Activated T-cell treated with anti-CD3 and anti-CD28 coated beads for 48 hours (primary cell): ENCODE measurements around the gene IGFBP3.
A peak's percentile ranks its signal among the peaks of the same experiment; 100 is the strongest.
"Not testable (repeated sequence)": the region's sequence is repeated elsewhere in the genome, so short reads cannot be mapped to it uniquely, and the experiment has no call there.

ENCODE experiments used
- DNase-seq: peaks from one replicate; pipeline ENCODE4 v3.0.0-alpha.2; 2020; ENCODE audit warnings: low read depth

IGFBP3 gene, protein sequence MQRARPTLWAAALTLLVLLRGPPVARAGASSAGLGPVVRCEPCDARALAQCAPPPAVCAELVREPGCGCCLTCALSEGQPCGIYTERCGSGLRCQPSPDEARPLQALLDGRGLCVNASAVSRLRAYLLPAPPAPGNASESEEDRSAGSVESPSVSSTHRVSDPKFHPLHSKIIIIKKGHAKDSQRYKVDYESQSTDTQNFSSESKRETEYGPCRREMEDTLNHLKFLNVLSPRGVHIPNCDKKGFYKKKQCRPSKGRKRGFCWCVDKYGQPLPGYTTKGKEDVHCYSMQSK

DNA sequence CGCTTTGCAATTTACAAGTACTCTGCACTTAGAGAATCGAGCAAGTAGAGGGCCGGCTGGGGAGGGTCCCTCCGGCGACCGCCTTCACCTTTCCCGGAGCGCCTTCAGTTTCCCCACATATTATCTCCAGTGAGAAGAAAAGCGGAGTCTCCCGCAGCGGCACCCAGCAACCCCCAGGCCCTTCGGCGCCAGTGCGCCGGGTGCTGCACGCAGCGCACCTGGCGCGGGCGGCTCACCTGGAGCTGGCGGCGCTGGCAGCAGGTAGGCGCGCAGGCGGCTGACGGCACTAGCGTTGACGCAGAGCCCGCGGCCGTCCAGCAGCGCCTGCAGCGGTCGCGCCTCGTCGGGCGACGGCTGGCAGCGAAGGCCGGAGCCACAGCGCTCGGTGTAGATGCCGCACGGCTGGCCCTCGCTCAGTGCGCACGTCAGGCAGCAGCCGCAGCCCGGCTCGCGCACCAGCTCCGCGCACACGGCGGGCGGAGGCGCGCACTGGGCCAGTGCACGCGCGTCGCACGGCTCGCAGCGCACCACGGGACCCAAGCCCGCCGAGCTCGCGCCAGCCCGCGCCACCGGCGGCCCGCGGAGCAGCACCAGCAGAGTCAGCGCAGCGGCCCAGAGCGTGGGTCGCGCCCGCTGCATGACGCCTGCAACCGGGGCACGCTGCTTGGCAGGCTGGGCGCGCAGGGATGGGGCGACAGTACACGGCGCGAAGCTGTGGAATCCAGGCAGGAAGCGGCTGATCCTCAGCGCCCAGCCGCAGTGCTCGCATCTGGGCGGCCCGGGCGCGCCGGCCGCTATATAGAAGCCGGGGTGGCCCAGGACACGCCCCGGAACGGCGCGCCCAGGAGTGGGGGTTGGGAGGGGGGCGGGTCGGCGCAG lies at the start of gene IGFBP3:
Gene IGFBP3 (minus strand): TSS at position 771 of the 879 bp plus-strand sequence. CDS start 132 bp downstream, at position 639.
- DNase-seq: no peak

DNA sequence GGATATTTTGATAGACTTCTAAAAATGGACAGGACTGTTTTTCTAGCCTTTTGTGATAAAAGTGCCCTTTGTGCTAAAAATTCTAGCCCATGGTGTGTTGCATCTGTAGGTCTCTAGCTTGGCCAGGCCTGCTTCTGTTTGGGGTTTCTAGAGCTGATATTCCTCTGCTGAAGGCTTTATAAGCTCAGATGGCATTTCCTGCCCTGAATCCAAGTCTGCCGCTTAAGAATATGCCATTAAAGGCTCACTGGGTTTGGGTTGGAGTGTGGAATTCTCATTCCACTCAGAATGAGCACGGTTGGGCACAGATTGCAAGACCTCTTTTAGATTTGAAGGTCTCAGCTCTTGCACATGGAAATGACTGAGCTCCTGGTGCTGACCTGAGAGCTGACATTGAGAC lies 49.4 kb upstream of the IGFBP3 start:
- DNase-seq: no peak

DNA sequence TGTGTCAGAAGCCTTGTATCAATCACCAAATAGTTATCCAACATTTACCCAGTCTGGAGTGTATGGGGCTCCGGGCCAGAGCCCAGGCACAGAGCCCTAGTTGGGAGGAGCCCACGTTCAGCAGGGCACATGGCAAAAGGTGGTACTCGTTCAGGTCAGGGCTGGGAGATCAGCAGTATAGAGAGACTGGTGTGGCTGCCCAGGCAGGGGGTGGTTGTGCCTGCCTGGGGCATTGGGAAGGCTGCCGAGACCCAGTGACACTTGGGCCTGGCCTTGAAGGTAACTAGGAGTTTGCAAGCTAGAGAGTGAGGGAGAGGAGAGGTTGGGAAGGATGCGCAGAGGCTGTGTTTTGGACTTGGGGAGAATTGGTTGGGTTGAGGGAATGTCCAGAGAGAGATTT lies 48.9 kb upstream of the IGFBP3 start:
- DNase-seq: no peak

DNA sequence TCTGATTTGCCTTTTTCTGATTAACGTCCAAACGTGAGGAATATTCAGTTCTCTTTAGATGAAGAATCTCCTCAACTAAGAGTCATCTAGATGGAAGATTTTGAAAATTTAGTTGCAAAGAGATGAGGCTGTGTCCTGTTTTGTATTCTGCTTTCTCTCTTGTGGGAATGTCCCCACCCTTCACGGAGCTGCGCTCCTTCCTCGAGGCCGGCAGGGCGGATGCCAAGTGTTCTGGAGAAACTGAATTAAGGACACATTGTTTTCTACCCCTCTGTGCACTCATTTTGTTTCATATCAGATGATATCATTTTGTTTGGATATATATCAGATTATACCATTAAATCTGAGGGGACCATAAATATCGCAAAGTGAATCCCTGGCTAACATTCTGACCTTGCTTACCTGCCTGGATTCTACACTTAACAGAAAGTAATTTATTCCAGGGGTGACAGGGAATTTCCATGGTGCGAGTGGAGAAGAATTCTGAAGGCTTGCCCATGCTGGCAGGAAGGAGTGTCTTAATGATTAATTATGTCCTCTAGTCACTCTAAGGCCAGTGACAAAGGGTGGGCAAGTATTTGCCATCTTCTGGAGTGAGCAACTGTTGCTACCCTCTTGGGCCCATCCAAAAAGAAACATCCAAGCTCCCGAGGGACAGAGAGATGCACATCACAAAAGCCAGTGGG lies 47.9 kb upstream of the IGFBP3 start:
- no peak for DNase-seq

DNA sequence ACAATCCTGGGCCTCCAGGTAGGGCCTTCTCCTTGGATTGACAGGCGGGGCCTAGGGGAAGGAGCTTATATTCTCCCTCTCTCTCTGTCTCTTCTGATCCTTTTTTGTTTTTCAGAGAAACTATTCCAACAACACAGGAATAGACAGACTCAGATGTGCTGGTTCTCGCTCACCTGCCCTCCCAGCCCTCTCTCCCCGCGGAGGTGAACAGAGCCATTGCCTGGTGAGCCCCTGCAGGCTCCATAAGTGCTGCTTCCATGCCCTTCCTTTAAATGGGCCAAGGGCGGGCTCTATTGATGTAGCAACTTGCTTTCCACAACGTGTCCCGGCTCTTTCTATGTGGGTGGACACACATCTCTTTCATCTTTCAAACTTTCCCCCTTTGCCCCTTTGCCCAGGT lies 47.2 kb upstream of the IGFBP3 start:
- no peak for DNase-seq

DNA sequence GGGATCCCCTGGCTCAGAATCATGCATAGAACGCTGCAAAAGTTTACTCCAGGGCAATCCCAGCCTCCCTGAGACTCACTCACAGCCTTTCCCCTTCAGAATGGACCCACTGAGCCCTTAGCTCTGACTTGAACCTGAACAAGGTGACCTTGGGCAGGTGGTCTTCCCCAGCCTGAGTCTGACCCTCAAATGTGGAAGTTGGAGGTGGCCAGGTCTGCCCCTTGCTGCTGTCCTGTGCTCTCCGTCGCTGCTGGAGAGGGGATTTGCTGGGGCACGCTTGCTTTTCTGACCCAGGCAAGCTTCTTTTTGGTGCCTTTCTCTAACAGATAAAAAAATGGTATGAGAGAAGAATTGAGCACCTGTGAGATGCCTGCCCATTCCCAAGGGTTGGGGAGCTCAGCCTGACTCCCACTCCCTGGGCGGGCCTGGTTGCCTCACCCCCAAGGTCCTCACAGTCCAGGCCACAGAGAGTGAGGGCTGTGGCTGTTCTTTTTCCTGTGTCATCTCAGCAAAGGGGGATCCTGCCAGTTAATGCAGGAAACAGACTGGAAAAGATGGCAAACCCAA lies 46.6 kb upstream of the IGFBP3 start:
- no peak for DNase-seq

DNA sequence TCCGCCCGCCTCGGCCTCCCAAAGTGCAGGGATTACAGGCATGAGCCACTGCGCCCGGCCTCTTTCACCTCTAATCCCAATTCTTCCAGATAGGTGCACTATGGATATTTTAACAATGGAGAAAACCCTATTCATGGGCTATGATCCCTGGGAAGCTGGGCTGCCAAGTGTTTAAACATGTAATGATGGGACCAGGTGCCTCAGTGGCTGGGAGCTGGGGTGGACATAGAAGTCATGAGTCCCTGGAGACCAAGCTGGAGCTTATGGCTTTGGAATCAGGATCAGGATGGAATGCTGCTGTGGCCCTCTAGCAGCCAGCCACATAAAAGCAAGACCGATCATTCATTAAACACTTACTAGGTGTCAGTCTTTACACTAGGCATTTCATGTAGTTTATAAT lies 41.8 kb upstream of the IGFBP3 start:
- no peak for DNase-seq

DNA sequence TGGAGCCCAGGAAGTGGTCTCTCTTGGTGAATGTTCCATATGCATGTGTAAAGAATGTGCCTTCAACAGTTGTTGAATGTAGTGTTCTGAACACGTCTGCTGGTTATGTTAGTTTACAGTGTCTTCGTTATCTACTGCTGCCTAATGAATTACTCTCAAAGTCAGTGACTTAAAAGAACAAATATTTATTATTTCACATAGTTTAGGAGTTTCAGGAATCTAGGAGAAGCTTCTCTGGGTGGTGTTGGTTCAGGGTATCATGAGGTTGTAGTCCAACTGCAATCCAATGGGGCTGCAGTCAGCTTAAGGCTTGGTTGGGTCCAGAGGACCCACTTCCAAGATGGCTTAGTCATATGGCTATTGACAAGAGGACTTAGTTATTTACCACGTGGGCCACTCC lies 36.6 kb upstream of the IGFBP3 start:
- no peak for DNase-seq

DNA sequence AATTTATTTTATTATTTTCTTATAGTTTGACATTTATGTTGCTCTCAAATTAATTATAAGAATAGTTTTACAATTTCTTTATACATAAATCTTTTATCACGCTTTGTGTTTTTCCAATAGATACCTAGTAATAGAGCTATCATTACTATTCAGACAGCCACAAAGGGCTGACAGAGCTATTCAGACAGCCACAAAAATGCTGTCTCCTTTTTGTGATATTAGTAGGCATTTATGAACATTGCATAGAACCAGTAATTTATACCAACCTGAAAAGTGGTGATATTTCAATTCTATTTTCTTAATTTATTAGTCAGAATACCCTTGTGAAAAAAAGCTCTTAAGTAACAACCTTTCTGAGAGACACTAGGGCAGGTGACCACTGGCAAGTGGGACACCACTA lies 34.2 kb upstream of the IGFBP3 start:
- DNase-seq: no peak

DNA sequence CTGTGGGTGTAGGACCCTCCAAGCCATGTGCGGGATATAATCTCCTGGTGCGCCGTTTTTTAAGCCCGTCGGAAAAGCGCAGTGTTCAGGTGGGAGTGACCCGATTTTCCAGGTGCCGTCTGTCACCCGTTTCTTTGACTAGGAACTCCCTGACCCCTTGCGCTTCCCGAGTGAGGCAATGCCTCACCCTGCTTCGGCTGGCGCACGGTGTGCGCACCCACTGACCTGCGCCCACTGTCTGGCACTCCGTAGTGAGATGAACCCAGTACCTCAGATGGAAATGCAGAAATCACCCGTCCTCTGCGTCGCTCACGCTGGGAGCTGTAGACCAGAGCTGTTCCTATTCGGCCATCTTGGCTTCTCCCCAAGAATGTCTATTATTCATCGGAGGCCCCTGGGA lies 32.0 kb upstream of the IGFBP3 start:
- DNase-seq: not testable (repeated sequence)

DNA sequence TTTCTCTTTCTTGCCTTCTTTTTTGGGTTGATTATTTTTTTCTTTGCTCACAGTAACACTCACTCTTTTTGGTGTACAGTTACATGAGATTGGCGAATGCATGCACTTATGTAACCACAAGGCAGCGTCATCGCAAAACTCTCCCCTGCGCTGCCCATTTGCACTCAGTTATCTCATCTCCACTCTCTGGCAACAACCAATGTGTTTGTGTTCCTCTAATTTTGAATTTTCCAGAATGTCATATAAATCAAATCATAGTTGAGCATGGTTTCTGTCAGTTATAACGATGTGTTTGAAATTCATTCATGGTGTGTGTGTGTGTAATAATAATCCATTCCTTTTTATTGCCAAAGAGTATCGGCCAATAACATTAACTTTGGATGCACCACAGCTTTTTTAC lies 23.0 kb upstream of the IGFBP3 start:
- no peak for DNase-seq

DNA sequence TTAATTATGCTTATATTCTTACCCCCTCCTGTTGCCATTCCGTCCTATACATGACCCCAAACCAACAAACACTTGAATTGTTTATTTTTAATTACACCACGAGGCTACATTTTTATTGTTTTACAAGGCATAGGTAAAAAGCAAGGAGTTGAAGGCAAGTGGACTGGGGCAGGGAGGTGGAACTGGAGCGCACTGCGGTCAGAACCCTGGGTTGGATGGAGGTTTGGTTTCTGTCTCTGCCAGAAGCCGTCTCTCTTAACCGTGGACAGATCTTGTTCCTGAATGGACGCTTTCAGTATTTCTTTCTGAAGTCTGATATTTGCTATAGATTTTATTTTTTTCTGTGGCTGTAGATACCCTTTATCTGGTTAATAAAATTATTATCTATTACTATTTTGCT lies 19.9 kb upstream of the IGFBP3 start:
- no peak for DNase-seq

DNA sequence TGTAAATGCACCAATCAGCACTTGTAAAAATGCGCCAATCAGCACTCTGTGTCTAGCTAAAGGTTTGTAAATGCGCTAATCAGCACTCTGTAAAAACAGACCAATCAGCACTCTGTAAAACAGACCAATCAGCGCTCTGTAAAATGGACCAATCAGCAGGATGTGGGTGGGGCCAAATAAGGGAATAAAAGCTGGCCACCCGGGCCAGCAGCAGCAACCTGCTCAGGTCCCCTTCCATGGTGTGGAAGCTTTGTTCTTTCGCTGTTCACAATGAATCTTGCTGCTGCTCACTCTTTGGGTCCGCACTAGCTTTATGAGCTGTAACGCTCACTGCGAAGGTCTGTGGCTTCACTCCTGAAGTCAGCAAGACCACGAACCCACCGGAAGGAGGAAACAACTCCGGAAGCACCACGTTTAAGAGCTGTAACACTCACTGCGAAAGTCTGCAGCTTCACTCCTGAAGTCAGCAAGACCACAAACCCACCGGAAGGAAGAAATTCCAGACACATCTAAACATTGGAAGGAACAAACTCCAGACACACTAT lies 19.2 kb upstream of the IGFBP3 start:
- DNase-seq: not testable (repeated sequence)

DNA sequence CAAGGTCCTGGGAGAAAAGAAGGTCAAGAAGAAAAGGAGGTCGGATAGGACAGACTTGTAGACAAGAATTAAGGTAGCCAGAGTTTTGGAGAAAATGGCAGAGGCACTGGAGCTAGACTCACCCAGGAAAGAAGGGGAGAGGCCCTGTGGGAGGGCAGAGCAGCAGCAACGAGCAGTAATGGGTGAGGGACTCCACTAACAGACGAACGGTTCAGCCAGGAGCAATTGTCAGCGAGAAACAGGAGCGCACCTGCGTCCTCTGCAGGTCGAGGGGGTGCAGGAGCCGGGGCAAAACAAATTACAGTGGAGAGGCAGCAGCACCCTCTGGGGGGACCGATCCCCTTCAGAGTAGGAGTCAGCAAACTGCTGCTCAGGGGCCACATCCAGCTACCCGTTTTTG lies 18.5 kb upstream of the IGFBP3 start:
- DNase-seq: no peak

DNA sequence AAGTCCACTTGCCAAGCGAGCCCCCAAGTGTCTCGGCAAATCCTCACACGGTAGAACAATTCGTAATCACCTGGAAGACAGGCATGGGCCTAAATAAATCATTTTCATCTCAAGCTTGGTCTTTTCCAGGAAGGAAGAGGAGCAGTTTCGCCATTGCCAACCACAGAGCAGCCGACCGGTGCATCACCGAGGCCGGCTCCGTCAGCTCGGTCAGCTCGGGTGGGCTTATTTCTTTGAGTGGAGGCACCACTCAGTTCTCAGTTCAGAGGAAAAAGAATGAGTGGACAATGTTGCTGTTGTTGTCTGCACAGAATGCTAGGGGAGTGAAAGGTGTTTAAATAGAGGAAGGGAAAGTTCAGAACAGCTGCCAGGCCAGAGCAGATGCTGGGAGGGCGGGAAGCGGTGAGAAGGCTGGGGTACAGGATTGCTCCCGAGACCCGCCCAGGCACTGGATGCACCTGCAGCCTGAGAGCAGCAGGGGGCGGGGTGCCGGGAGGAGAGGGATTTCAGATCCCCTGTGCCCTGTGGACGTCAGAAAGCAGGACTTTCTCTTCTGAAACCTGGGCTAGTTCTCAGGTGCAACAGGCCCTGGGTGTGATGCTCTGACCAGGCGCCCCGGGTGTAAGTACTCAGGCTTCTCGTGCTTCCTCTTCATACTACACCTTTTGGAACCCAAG lies 17.7 kb upstream of the IGFBP3 start:
- DNase-seq: no peak

DNA sequence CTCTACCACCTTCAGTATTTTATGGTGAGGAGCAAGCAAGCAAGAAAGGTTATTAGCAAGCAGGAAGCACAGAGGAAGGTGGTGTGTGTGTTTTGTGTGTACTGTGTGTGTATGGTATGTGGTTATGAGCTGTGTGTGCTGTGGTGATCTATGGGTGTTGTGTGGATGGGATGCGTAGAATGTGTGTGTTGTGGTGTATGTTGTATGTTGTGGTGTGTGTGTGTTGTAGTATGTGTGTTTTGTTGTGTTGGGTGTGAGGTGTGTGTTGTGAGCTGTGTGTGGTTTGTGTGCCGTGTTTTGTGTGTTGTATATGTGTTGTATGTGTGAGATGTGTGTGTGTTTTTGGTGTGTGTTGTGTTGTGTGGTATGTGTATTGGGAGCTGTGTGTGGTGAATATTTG lies 16.8 kb upstream of the IGFBP3 start:
- no peak for DNase-seq

DNA sequence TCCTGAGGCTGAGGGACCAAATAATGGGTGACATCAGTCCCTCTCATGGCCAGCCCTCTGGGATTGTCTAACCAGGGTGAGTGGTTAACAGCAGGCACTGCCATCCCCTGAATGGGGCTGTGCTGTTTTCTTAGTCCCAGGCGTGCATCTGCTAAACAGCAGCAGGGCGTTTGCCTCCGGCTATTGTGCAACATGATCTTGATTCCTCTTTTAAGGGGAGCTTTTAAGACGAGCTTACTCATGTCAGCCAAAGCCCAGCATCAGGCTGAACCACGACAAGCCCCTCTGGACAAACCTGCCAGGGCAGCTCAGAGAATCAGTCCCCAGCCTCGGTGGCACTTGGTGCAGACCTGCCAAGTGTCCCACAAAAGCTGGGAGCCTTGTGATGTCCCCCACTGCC lies 16.2 kb upstream of the IGFBP3 start:
- DNase-seq: no peak

DNA sequence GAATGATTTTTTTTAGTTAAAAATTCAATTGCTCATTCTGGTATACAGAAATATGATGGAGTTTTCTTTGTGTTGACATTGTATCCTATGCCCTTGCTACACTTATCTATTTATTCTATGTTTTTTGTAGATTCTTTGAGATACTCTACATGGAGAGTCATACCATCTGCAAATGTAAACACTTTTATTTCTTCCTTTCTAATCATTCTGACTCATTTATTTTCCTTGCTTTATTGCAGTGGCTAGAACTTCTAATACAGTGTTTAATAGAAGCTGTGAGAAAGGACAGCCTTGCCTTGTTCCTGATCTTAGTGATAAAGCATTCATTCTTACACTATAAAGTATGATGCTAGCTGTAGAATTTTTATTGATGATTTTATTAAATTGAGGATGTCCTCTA lies 9.9 kb upstream of the IGFBP3 start:
- DNase-seq: no peak

DNA sequence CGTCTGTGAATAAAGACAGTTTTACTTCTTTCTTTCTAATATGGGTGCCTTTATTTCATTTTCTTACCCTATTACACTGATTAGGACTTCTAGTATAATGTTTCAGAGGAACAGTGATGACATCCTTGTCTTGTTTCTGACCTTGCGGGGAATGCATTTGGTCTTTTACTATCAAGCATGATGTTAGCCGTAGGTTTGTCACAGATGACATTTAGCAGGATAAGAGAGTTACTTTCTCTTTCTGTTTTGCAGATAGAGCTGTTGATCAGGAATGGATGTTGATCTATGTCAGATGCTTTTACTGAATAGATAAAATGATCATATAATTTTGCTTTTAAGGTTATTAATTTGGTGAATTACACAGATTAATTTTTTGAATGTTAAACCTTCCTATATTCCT lies 6.6 kb upstream of the IGFBP3 start:
- no peak for DNase-seq

DNA sequence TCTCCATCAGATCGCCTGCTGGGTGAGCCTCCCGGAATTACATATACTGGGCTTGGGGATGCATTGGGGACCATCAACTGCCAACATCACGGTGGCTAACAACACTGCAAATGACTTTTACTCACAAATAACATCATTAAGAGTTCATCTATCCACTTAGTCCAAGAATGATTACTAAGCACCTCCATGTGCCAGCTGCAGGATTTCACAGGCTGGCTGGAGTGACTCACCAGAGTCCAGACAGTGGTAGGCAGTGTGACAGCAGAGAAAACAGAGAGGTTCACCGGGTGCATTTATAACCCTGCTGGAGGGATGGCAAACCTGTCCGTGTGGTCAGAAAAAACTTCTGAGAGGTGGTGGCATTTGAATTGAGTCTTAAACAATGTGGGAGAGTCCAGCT lies 3.2 kb upstream of the IGFBP3 start:
- no peak for DNase-seq

DNA sequence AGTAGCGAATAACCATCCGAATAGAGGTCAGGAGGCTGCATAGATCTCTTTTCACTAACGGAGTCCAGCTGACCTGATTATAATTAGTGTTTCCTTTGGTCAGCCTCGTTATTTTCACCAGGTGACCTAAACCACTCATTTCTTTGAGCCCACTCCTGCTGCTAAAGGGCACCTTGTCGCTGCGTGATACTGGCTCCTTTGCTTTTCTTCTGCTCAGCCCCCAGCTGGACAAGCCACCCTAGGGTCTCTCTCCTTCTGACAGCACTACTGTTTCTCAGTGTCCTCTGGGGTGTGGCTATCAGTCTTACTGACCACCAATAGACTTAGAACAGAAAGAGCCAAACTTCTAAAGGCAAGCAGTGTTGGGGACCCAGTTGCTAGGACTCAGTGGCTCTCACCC lies 2.7 kb upstream of the IGFBP3 start:
- no peak for DNase-seq

DNA sequence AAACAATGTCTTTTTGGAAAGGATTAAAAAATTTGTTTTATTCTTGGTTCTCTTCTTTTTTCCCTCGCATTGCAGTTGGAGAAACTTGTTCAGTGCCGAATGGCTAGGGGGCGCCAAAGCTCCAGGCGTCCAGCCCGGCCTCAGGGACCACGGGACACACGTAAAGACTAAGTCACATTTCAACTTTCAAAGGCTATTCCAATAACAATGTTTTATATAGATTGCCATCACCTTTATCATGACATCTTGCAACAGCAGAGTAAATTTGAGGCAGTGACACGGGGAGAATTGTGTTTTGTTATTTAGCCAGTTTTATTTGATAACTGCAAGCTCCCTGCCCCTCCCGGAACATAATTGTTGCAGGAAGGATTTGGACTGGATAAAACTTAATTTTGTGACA lies 2.2 kb upstream of the IGFBP3 start:
- peak; percentile 52 for DNase-seq
